Measurements from ENCODE around the gene PPM1A. TPM values are rescaled to one million over a fixed set of nuclear protein-coding genes. Genes with fewer than 3 reads are reported as not detected.

PPM1A gene
- total and polyA plus RNA-seq, 2 experiments from 2014 or later, result 29.8 to 34.1 TPM

DNA sequence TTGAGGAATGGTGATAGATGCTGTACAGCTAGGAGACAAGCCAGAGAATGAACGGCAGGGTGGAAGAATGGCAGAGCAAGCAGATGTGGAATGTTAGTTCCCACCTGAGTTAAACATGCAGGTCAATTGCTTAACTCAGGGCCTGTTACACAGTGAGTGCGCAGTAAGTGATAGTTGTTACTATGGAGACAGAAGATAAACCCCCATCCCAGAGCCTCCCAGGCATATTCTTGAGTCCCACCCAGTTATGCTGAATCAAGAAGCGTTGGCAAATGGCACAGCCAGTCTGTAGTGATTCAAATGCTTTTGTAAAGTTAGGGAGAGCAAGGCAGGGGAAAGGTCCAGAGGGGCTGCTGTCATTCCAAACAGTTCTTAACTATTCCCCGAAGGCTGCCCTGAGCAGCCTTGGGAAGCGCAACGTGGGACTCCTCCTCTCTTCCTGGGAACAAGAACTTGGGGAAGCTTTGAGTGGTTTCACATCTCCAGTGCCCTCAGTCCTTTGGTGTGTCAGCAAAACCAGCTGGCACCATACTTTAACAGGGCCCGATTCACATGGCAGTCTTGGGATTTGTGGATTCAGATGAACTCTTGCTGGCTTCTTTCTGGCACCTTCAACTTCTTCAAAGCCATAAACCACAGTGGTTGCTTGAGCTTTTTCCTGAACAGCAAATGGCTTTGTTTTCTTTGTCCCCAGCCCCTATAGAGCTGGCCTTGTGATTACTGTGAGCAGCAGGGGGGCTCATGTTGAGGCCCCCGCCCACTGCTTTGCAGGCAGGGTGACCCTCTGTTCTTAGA, 66.4 kb downstream of the PPM1A start (continued):
- TF ChIP-seq, protein P1, sequence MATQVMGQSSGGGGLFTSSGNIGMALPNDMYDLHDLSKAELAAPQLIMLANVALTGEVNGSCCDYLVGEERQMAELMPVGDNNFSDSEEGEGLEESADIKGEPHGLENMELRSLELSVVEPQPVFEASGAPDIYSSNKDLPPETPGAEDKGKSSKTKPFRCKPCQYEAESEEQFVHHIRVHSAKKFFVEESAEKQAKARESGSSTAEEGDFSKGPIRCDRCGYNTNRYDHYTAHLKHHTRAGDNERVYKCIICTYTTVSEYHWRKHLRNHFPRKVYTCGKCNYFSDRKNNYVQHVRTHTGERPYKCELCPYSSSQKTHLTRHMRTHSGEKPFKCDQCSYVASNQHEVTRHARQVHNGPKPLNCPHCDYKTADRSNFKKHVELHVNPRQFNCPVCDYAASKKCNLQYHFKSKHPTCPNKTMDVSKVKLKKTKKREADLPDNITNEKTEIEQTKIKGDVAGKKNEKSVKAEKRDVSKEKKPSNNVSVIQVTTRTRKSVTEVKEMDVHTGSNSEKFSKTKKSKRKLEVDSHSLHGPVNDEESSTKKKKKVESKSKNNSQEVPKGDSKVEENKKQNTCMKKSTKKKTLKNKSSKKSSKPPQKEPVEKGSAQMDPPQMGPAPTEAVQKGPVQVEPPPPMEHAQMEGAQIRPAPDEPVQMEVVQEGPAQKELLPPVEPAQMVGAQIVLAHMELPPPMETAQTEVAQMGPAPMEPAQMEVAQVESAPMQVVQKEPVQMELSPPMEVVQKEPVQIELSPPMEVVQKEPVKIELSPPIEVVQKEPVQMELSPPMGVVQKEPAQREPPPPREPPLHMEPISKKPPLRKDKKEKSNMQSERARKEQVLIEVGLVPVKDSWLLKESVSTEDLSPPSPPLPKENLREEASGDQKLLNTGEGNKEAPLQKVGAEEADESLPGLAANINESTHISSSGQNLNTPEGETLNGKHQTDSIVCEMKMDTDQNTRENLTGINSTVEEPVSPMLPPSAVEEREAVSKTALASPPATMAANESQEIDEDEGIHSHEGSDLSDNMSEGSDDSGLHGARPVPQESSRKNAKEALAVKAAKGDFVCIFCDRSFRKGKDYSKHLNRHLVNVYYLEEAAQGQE (IDR thresholded peaks at IDR 0.05; ENCODE audit: unreplicated experiment), result no peak
- TF ChIP-seq EZH2phosphoT487 (IDR thresholded peaks at IDR 0.05; ENCODE audit: unreplicated experiment), result no peak
- TF ChIP-seq ZNF331 (CRISPR knock-in tag; IDR thresholded peaks at IDR 0.05; ENCODE audit: low read depth), result no peak
- TF ChIP-seq NANOG (IDR thresholded peaks at IDR 0.05; ENCODE audit: borderline replicate concordance), result no peak
- no peak for TF ChIP-seq CREB1 (CRISPR knock-in tag; IDR thresholded peaks at IDR 0.05; ENCODE audit: low read depth)
- no peak for TF ChIP-seq EZH2 (IDR thresholded peaks at IDR 0.05; ENCODE audit: low read depth, unreplicated experiment)
- no peak for TF ChIP-seq STAT1 (IDR thresholded peaks at IDR 0.05; ENCODE audit: unreplicated experiment)

DNA sequence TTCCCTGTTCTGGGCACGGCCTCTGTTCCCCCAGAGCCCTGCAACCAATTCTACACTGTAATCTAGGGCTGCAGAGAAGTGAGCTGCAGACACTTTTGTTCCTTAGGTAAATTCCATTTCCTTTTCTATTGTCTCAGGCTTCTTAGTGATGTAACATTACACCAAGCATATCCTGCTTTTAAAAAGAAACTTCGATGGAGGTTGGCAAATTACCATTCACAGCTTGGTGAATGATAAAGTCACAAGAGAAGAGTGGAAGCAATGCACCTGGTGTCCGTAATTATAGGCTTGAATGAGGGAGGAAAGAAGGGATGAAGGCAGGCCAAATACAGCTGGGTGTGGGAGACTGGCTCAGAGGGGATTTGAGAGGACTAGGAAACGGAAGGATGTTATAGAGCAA, 68.6 kb downstream of the PPM1A start:
- H3K9me3 Mint-ChIP-seq, result peaks cover 20% of the 10 kb centered on the region
- peak; percentile 59 for TF ChIP-seq CREB1 (CRISPR knock-in tag; IDR thresholded peaks at IDR 0.05; ENCODE audit: low read depth)
- TF ChIP-seq EZH2phosphoT487 (IDR thresholded peaks at IDR 0.05; ENCODE audit: unreplicated experiment), result no peak
- TF ChIP-seq, protein P2, sequence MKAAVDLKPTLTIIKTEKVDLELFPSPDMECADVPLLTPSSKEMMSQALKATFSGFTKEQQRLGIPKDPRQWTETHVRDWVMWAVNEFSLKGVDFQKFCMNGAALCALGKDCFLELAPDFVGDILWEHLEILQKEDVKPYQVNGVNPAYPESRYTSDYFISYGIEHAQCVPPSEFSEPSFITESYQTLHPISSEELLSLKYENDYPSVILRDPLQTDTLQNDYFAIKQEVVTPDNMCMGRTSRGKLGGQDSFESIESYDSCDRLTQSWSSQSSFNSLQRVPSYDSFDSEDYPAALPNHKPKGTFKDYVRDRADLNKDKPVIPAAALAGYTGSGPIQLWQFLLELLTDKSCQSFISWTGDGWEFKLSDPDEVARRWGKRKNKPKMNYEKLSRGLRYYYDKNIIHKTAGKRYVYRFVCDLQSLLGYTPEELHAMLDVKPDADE (IDR thresholded peaks at IDR 0.05), result peak; percentile 71
- no peak for TF ChIP-seq POLR2AphosphoS5 (IDR thresholded peaks at IDR 0.05; ENCODE audit: low read depth)
- no peak for TF ChIP-seq ZNF114 (CRISPR knock-in tag; IDR thresholded peaks at IDR 0.05)
- TF ChIP-seq NANOG (IDR thresholded peaks at IDR 0.05; ENCODE audit: borderline replicate concordance), result peak; percentile 92
- TF ChIP-seq STAT1 (IDR thresholded peaks at IDR 0.05; ENCODE audit: unreplicated experiment), result no peak
- TF ChIP-seq EZH2 (IDR thresholded peaks at IDR 0.05; ENCODE audit: low read depth, unreplicated experiment), result no peak
- TF ChIP-seq, protein P3, sequence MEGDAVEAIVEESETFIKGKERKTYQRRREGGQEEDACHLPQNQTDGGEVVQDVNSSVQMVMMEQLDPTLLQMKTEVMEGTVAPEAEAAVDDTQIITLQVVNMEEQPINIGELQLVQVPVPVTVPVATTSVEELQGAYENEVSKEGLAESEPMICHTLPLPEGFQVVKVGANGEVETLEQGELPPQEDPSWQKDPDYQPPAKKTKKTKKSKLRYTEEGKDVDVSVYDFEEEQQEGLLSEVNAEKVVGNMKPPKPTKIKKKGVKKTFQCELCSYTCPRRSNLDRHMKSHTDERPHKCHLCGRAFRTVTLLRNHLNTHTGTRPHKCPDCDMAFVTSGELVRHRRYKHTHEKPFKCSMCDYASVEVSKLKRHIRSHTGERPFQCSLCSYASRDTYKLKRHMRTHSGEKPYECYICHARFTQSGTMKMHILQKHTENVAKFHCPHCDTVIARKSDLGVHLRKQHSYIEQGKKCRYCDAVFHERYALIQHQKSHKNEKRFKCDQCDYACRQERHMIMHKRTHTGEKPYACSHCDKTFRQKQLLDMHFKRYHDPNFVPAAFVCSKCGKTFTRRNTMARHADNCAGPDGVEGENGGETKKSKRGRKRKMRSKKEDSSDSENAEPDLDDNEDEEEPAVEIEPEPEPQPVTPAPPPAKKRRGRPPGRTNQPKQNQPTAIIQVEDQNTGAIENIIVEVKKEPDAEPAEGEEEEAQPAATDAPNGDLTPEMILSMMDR (conservative IDR thresholded peaks at IDR 0.05; ENCODE audit: low read depth in 2 of 2), result no peak
- TF ChIP-seq ZNF331 (CRISPR knock-in tag; IDR thresholded peaks at IDR 0.05; ENCODE audit: low read depth), result no peak

More for the DNA sequence above, 68.6 kb downstream of the PPM1A start:
- Mint-ChIP-seq H3K27me3 (ENCODE audit: insufficient read depth, low read depth, poor library complexity) (peaks cover 11% of the 10 kb centered on the region), H3K4me1 (peaks cover 48% of the 10 kb centered on the region), H3K27ac (peak overlapping the region; percentile 93), H3K4me3 (peak overlapping the region; percentile 39; the same call in 1 of the 3 replicates), H3K36me3 (ENCODE audit: low read depth) (peaks cover 22% of the 10 kb centered on the region)
- H3K4me3 ChIP-seq, result no peak overlapping the region
- no peaks in the 10 kb centered on the region for H3K27me3 ChIP-seq (ENCODE audit: insufficient read depth)
- no peaks in the 10 kb centered on the region for H3K79me2 ChIP-seq (replicated peaks; ENCODE audit: insufficient read depth)
- peaks cover 7% of the 10 kb centered on the region; the same call in 1 of the 2 replicates for H3K9me2 ChIP-seq (ENCODE audit: insufficient read depth)
- H3F3A ChIP-seq (replicated peaks; ENCODE audit: low read depth), result peaks cover 13% of the 10 kb centered on the region; the same call in 1 of the 2 replicates
- peak; percentile 91 for DNase-seq (ENCODE audit: low spot score)
- peak overlapping the region; percentile 96 for H3K27ac ChIP-seq (ENCODE audit: low read depth)
- no peaks in the 10 kb centered on the region for H3K36me3 ChIP-seq (ENCODE audit: insufficient read depth)
- H3K4me2 ChIP-seq, result peak overlapping the region; percentile 2; the same call in 1 of the 2 replicates
- no peak overlapping the region for H2AFZ ChIP-seq
- no peaks in the 10 kb centered on the region for H4K20me1 ChIP-seq (replicated peaks; ENCODE audit: insufficient read depth)
- ATAC-seq, result peak; percentile 78
- peaks cover 29% of the 10 kb centered on the region for H3K4me1 ChIP-seq (ENCODE audit: insufficient read depth)

All from GM23338 (cell line).